Measurements from ENCODE around the gene OR5H6. TPM values are rescaled to one million over a fixed set of nuclear protein-coding genes. Genes with fewer than 3 reads are reported as not detected.

OR5H6 gene
- total RNA-seq: not detected
- long read RNA-seq, donor 1: 0 reads
- long read RNA-seq, donor 2: 0 reads

GRCh38 chr3:98263944-98264343 lies at the start of gene OR5H6:
Gene OR5H6 (plus strand): TSS chr3:98264244. CDS start chr3:98264333, 89 bp downstream.
- intact Hi-C loops (cut with DNase I, micrococcal nuclease): no loop called here
- Histone ChIP-seq H3K9me3 (peaks cover 4% of the 10 kb centered on the region), H3K36me3 (ENCODE audit: low read depth) (no peaks in the 10 kb centered on the region), H3K4me1 (ENCODE audit: low read depth) (no peaks in the 10 kb centered on the region), H3K4me3 (no peak within 1 kb of the TSS)
- TF ChIP-seq CTCF (IDR thresholded peaks at IDR 0.05): no peak
- DNase-seq: no peak
- ATAC-seq: no peak

- DNase-seq: no peak
- H3K4me1 ChIP-seq (ENCODE audit: low read depth): no peaks in the 10 kb centered on the region
- H3K9me3 ChIP-seq: no peaks in the 10 kb centered on the region
- ATAC-seq: no peak
- no peak for TF ChIP-seq CTCF (IDR thresholded peaks at IDR 0.05)
- H3K4me3 ChIP-seq: no peak overlapping the region
- intact Hi-C loops (cut with DNase I, micrococcal nuclease): no loop called here
- no peaks in the 10 kb centered on the region for H3K36me3 ChIP-seq (ENCODE audit: low read depth)
Measured at GRCh38 chr3:98215051-98215450, 49.0 kb upstream of the OR5H6 start.

GRCh38 chr3:98223907-98224672 lies 40.0 kb upstream of the OR5H6 start:
- Histone ChIP-seq H3K4me1 (ENCODE audit: low read depth) (no peaks in the 10 kb centered on the region), H3K36me3 (ENCODE audit: low read depth) (no peaks in the 10 kb centered on the region), H3K9me3 (no peaks in the 10 kb centered on the region), H3K4me3 (no peak overlapping the region)
- no peak for ATAC-seq
- intact Hi-C loops (cut with DNase I, micrococcal nuclease): no loop called here
- TF ChIP-seq CTCF (IDR thresholded peaks at IDR 0.05): no peak
- DNase-seq: no peak

- Histone ChIP-seq H3K4me3 (no peak overlapping the region), H3K9me3 (no peaks in the 10 kb centered on the region), H3K4me1 (ENCODE audit: low read depth) (no peaks in the 10 kb centered on the region), H3K36me3 (ENCODE audit: low read depth) (no peaks in the 10 kb centered on the region)
- intact Hi-C loops (cut with DNase I, micrococcal nuclease): no loop called here
- no peak for DNase-seq
- ATAC-seq: no peak
- no peak for TF ChIP-seq CTCF (IDR thresholded peaks at IDR 0.05)
Measured at GRCh38 chr3:98232489-98232888, 31.6 kb upstream of the OR5H6 start.

GRCh38 chr3:98233468-98233867 lies 30.6 kb upstream of the OR5H6 start:
- no peak overlapping the region for H3K4me3 ChIP-seq
- no peak for TF ChIP-seq CTCF (IDR thresholded peaks at IDR 0.05)
- intact Hi-C loops (cut with DNase I, micrococcal nuclease): no loop called here

More at GRCh38 chr3:98233468-98233867, 30.6 kb upstream of the OR5H6 start:
- Histone ChIP-seq H3K9me3 (no peaks in the 10 kb centered on the region), H3K4me1 (ENCODE audit: low read depth) (no peaks in the 10 kb centered on the region), H3K36me3 (ENCODE audit: low read depth) (no peaks in the 10 kb centered on the region)
- ATAC-seq (no peak), DNase-seq (no peak)

Measured in mucosa of descending colon (tissue), 3 donors.